Effector CD8-positive, alpha-beta T cell (primary cell): ENCODE data around the gene CACUL1.
"Not testable (repeated sequence)": the region's sequence is repeated elsewhere in the genome, so short reads cannot be mapped to it uniquely, and the experiment has no call there.

ENCODE experiments used
- DNase-seq: peaks from one replicate; lab custom pipeline; 2025; lab: John Stamatoyannopoulos, UW

CACUL1 gene

DNA sequence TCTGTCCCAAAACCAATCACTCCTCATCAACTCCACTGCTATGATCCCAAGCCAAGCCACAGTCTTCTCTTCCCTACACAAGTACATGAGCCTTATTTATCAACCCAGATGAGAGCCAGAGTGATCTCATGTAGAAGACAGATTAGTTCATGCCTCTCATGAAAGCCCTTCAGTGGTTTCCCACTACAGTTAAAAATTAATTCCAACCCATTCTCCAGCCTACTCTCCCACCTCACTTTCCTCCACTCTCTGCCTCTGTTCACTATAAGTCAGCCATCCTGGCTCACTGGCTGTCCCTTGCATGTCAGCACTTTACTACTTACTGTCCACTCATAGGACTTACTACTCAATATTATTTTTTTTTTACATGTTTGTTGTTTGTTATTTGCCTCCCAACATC, 67.3 kb downstream of the CACUL1 start:
- DNase-seq: no peak

DNA sequence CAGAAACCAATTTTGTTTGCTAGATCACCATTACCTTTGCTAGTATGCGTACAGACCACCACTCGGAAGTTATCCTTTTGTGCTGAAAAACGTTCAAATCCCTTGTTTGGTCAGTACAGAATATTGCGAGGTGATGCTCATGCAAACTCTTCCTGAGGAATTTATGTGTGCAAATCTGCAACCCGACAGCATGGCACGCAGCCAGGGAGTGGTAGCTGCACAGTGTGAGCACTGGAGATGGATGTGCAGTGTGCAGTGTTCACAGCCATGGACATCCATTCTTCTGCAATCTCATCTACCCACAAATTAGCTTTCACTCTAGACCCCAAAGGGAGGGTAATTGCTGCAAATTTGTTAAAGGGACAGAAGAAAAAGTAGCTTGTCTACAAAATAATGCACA, 72.2 kb downstream of the CACUL1 start:
- no peak for DNase-seq

- no peak for DNase-seq
Observed at GRCh38 chr10:118680197-118680596, 74.6 kb downstream of the CACUL1 start.

GRCh38 chr10:118674226-118674919, 80.4 kb downstream of the CACUL1 start:
- no peak for DNase-seq

DNA sequence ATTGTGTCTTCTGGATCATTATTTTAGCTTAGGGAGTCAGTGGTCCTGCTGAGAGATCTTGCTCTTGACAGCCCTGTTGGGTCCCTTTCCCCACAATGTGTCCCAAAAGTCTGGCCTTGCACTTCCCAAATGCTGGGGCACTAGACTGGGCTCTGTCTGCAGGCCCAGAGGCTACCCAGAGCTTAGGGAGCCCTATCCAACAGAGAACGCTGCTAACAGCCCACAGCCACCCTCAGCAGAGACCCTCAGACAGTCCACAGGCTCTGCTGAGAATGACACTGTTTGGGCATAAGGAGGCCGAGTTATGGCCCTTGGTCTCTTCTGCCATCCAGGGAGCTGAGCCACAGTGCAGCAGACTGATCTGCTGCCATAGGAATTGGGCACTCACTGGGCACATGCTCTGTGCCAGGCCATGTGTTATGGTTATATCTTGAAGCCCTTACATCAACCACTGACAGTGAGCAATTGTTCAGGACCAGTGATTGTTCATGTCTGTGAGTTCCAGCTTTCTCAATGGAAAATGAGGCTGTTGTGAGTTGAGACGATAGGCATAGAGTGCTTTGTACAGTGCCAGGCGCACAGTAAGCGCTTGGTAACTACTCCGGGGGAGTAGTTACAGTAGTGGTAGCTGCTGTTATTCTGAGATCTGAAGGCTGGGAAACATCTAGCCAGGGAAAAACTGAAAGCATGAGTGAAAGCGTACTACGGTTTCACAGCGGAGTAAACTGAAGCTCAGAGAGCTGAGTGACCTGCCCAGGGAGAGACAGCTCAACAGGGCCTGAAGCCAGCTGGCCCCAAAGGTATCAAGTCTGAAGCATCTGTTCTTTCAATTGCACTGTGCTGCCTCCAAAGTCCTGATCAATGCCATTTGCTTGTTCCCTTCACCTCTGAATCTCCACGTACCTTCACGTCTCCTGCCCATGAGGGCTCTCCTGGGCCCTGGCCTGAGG, 81.7 kb downstream of the CACUL1 start:
- no peak for DNase-seq

DNA sequence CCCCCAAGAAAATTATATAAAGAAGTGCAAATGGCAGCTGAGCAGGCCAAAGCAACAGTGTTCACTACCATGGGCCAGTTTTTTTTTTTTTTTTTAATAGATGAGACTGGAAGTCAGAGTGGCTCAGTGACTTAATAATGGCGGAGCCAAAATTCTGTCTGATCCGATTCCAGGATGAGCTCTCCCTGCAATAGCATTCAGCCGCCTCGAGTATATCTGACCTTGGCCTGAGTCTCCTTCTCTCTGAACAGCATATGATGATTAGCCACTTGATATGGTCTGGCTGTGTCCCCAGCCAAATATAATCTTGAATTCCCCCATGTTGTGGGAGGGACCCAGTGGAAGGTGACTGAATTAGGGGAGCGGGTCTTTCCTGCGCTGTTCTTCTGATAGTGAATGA, 82.6 kb downstream of the CACUL1 start:
- no peak for DNase-seq

- DNase-seq: not testable (repeated sequence)
Observed at GRCh38 chr10:118671221-118671620, 83.5 kb downstream of the CACUL1 start.

GRCh38 chr10:118670472-118671124, 84.2 kb downstream of the CACUL1 start:
- no peak for DNase-seq

DNA sequence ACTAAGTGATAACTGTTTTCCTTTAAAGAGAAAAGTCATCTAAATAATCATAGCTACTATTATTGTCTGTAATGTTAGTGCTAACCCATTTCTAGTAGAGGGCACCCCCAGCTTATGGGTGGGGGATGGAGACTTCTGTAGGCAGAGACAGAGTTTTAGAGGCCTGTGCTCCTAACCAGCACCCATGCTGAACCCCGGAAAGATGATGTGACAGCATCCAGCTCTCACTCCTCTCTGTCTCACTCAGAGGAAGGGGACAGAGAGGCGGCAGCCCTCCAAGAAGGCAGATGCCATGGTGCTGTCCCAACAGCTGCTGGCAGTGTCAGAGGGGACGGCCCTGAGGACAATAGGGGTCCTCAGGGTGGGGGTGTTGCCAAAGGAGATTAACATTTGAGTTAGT, 84.9 kb downstream of the CACUL1 start:
- DNase-seq: no peak

DNA sequence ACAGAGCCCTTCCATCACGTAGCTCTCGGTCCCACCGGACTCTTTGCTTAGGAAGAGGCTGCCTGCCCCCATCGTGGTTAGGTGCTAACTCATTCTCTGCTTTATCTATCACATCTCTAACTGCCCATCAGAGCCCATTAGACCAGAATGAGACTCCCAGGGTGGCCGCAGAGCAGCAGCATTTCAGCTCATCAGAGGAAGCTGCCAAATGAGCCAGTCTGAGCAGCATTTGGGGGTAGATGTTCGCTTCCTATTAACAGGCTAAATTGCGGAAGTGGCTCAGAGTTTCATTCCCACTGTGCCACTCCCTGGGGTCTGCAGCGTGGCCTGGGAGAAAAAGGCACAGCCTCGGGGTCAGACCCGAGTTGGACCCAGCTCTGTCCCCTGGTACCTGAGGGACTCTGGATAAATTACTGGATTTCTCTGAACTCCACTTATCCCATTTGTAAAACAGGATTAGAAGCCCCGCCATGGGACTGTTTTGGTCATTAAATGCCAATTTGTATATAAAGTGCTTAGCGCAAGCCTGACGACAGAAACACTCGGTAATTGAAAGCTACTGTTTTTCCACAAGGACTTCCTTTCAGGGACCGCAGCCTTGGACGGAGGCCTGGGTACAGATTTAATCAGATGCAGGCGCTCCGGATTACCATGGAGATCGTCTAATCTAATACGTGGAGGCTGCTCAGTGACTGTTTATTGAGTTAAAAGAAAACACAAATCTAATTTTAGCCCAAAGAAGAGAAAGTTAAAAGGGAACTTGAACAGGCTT, 85.6 kb downstream of the CACUL1 start:
- no peak for DNase-seq

DNA sequence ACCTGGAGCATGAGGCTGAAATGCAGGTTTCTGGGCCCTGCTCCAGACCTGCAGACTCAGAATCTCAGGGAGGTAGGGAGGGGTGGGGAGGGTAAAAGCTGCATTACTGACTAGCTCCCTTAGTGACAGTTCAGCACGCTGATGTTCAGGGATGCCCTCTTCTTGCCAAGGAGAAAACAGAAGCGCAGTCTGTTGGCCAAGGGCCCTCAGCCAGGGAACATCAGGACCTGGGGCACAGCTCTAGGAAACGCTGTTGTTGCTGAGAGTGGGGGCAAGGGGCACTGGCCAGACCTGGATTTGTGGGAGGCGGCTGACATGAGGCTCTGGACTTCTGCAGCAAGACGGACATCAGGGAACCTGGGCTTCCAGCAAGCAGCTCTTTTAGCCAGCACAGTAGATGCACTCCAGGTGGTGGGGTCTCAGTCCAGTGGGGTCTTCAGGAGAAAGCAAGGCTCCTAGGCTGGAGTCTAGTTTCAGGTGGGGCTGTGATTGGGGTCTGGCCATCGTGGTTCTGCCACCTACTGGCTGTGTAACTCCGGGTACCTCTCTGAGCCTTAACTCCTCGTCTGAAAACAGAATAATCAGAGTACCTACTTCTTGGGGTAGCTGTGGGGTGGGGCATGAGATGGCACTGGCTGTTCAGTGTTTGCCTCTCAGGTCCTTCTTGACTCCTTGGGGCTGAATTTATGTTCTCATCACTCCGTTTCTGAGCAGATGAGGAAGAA, 86.4 kb downstream of the CACUL1 start:
- DNase-seq: no peak

DNA sequence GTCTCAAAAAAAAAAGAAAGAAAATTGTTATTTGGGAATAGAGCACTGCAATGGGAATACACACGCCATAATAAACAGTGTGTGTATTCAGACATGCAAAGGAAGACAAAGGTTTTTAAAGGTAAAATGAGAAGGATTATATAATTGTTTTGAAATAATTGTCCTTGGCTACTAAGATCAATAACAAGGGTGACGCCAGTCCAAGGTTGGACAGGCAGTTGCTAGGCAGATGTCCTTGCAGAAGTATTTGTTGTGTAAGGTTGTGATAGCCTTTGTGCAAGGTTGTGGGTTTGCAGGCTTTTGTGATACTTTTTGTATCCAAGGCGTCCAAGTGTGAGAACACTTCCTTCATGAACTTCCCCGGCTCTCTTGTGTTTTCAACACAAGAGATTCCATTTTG, 87.0 kb downstream of the CACUL1 start:
- no peak for DNase-seq

DNA sequence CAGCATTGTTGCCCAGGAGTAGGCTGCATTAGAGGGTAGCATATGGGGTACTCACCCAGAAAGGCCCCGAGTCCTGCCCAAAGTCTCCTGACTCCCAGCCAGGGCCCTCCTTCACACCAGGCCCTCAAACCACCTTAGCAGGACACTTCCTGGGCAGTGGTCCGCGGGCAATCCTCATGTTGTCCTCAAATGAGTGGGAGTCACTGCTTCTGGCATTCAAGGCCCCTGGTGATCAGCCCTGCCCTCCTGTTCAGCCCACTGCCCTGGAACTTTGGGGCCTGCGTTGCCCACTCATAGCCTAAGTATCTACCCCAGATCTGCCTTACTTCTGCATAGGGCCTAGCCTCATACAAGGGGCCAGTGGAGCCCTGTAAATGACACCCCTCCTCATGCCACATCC, 88.4 kb downstream of the CACUL1 start:
- DNase-seq: no peak

DNA sequence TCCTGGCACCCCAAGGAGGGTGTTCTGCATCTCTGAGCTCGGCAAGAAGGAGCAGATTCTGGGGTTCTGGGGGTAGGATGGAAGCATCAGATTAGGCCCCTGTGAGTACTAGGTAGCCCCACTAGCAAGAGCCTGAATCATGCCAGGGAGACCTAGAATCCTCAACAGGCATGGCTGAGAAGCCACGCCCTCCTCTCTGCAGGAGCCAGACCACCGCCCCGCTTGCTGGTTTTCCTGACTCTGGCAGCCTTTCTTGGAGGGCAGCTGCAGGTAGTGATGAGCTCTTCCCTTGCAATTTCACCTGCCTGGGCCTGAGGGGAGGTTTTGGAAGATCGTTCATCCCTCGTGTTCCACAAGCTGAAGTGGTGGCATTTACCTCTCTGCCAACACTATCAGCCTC, 90.4 kb downstream of the CACUL1 start:
- no peak for DNase-seq

- no peak for DNase-seq
Observed at GRCh38 chr10:118663176-118663575, 91.6 kb downstream of the CACUL1 start.

DNA sequence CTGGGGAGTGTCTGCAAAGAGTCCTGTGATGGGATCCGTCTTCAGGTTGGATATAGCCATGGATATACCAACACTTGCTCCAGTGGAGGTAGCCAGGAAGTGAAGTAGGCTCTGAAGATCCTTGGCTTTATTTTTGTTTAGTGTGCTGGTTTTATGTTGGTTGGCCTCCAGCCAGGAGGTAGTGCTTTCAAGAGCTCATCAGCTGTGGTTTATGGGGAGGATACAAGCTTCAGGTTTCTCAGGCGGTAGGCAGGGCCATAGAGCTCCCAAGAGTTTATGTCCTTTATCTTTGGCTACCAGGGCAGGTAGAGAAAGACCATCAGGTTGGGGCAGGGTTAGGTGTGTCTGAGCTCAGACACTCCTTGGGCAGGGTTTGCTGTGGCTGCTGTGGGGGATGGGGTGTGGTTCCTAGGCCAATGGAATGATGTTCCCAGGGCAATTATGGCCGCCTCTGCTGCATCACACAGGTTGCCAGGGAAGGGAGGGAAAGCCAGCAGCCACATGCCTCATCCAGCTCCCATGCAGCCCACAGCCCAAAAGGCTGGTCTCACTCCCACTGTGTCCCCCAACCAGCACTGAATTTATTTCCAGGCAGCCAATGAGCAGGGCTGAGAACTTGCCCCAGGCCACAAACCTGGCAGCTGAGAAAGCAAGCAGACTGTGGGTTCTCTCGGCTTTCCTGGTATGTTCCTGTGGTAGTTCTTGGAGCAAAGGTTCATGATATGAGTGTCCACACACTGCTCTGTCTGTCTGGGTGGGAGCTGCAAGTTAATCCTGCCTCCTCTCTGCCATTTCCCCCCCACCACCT, 92.3 kb downstream of the CACUL1 start:
- DNase-seq: no peak

GRCh38 chr10:118658762-118659161, 96.0 kb downstream of the CACUL1 start:
- no peak for DNase-seq

DNA sequence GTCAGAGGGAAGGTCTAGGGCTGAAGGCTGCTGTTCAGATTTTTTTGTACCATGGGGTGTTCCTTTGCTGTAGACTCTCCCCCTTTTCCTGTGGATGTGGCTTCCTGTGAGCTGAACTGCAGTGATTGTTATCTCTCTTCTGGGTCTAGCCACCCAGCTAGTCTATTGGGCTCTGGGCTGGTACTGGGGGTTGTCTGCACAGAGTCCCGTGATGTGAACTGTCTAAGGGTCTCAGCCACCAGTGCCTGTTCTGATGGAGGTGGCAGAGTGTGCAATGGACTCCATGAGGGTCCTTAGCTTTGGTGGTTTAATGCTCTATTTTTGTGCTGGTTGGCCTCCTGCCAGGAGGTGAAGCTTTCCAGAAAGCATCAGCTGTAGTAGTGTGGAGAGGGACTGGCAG, 96.6 kb downstream of the CACUL1 start:
- DNase-seq: not testable (repeated sequence)

GRCh38 chr10:118645294-118645693, 109.5 kb downstream of the CACUL1 start:
- not testable (repeated sequence) for DNase-seq

DNA sequence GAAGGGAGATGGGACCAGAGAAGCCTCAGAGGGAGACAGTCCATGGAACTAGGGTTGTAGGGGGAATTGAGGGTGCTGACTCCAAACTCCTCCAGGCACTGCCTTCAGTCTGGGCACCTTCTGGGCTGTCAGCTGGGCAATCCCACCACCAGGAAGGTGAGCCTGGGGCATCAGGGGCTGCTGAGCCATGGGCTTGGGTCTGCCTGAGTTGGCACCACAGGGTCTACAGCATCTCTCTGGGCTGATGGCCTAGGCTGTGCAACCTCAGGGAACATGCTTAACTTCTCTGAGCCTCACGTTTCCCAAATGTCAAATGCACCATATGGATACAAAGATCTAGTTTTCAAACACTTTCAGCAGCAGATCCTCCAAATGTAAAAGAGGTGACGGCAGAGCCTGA, 112.5 kb downstream of the CACUL1 start:
- DNase-seq: no peak
